GM23338 (cell line): Measurements from ENCODE around the gene BPTF. TPM values are rescaled to one million over a fixed set of nuclear protein-coding genes. Genes with fewer than 3 reads are reported as not detected.

Experiments
- ATAC-seq: fragments of 200-7000 bp; cut with Tn5 transposase; 3 replicates; pipeline ENCODE4 v1.9.1; 2020
- DNase-seq: peaks from one replicate; pipeline ENCODE4 v3.0.0-alpha.2; 2015; ENCODE audit warnings: low spot score
- H2AFZ ChIP-seq: fragments of 200-600 bp; sonication (generic); 2 replicates; pipeline ENCODE4 v1.8.0; 2016; ENCODE audit warnings: antibody characterized with exemption, mild to moderate bottlenecking, moderate library complexity
- H3F3A ChIP-seq: fragments of 200-600 bp; sonication (generic); replicated peaks from 2 replicates; pipeline ENCODE4 v1.8.0; 2017; ENCODE audit warnings: antibody characterized with exemption, mixed run types, low read depth
- H3K27ac ChIP-seq: fragments of 200-600 bp; sonication (generic); 2 replicates; pipeline ENCODE4 v1.6.1; 2016; ENCODE audit warnings: low read depth
- H3K27me3 ChIP-seq: fragments of 200-600 bp; sonication (generic); 2 replicates; pipeline ENCODE4 v1.8.0; 2016; ENCODE audit warnings: mild to moderate bottlenecking, mixed run types, moderate library complexity; ENCODE audit not compliant: insufficient read depth
- H3K36me3 ChIP-seq: fragments of 200-600 bp; sonication (generic); 2 replicates; pipeline ENCODE4 v1.8.0; 2016; ENCODE audit warnings: mild to moderate bottlenecking; ENCODE audit not compliant: insufficient read depth
- H3K4me1 ChIP-seq: fragments of 200-600 bp; sonication (generic); 2 replicates; pipeline ENCODE4 v1.8.0; 2016; ENCODE audit warnings: mild to moderate bottlenecking, moderate library complexity; ENCODE audit not compliant: insufficient read depth
- H3K4me2 ChIP-seq: fragments of 200-600 bp; sonication (generic); 2 replicates; pipeline ENCODE4 v1.7.1; 2017; ENCODE audit warnings: mixed run types
- H3K4me3 ChIP-seq: fragments of 200-600 bp; sonication (generic); 2 replicates; pipeline ENCODE4 v1.6.1; 2016; ENCODE audit warnings: mixed run types
- H3K79me2 ChIP-seq: fragments of 200-600 bp; sonication (generic); replicated peaks from 2 replicates; pipeline ENCODE4 v1.8.0; 2017; ENCODE audit warnings: mild to moderate bottlenecking; ENCODE audit not compliant: insufficient read depth
- H3K9me2 ChIP-seq: fragments of 200-600 bp; sonication (generic); 2 replicates; pipeline ENCODE4 v1.8.0; 2017; ENCODE audit not compliant: insufficient read depth
- H4K20me1 ChIP-seq: fragments of 200-600 bp; sonication (generic); replicated peaks from 2 replicates; pipeline ENCODE4 v1.8.0; 2017; ENCODE audit warnings: mild to moderate bottlenecking; ENCODE audit not compliant: insufficient read depth
- H3K27ac Mint-ChIP-seq: 2 replicates; pipeline ENCODE4 v1.8.0; 2020; ENCODE audit warnings: inconsistent platforms, mild to moderate bottlenecking, moderate library complexity, mixed read lengths
- H3K27me3 Mint-ChIP-seq: 3 replicates; pipeline ENCODE4 v1.8.0; 2022; ENCODE audit warnings: low read depth, mild to moderate bottlenecking, moderate library complexity, mixed read lengths, inconsistent platforms; ENCODE audit not compliant: insufficient read depth, poor library complexity
- H3K36me3 Mint-ChIP-seq: 3 replicates; pipeline ENCODE4 v1.8.0; 2021; ENCODE audit warnings: low read depth, mild to moderate bottlenecking, inconsistent platforms, moderate library complexity, mixed read lengths
- H3K4me1 Mint-ChIP-seq: 3 replicates; pipeline ENCODE4 v1.8.0; 2020; ENCODE audit warnings: mild to moderate bottlenecking, inconsistent platforms, mixed read lengths
- H3K4me3 Mint-ChIP-seq: 3 replicates; pipeline ENCODE4 v1.8.0; 2021; ENCODE audit warnings: moderate library complexity, mild to moderate bottlenecking, inconsistent platforms, mixed read lengths
- H3K9me3 Mint-ChIP-seq: 3 replicates; pipeline ENCODE4 v1.8.0; 2020; ENCODE audit warnings: moderate library complexity, mild to moderate bottlenecking, inconsistent platforms, mixed read lengths
- CREB1 ChIP-seq: fragments of 250-450 bp; sonication (Bioruptor Pico); IDR thresholded peaks from 2 replicates; pipeline ENCODE4 v1.5.0; 2020; ENCODE audit warnings: low read depth, mild to moderate bottlenecking, moderate library complexity
- ETS1 ChIP-seq: IDR thresholded peaks from 2 replicates; pipeline ENCODE4 v1.6.1; 2016; ENCODE audit warnings: antibody characterized with exemption
- EZH2 ChIP-seq: fragments of 200-600 bp; sonication (generic); IDR thresholded peaks from one replicate; pipeline ENCODE4 v1.8.0; 2017; ENCODE audit warnings: antibody characterized with exemption, mild to moderate bottlenecking, low read depth; ENCODE audit not compliant: unreplicated experiment
- EZH2phosphoT487 ChIP-seq: fragments of 200-600 bp; sonication (generic); IDR thresholded peaks from one replicate; pipeline ENCODE4 v1.8.1; 2018; ENCODE audit warnings: antibody characterized with exemption; ENCODE audit not compliant: unreplicated experiment
- JUNB ChIP-seq: IDR thresholded peaks from one replicate; pipeline ENCODE4 v1.6.1; 2016; ENCODE audit warnings: antibody characterized with exemption; ENCODE audit not compliant: unreplicated experiment
- NANOG ChIP-seq: IDR thresholded peaks from 2 replicates; pipeline ENCODE4 v1.6.1; 2016; ENCODE audit warnings: antibody characterized with exemption, borderline replicate concordance
- POLR2AphosphoS5 ChIP-seq: IDR thresholded peaks from 2 replicates; pipeline ENCODE4 v1.6.1; 2016; ENCODE audit warnings: antibody characterized with exemption, low read depth
- REST ChIP-seq: IDR thresholded peaks from one replicate; pipeline ENCODE4 v1.6.1; 2018; ENCODE audit warnings: antibody characterized with exemption; ENCODE audit not compliant: unreplicated experiment
- STAT1 ChIP-seq: IDR thresholded peaks from one replicate; pipeline ENCODE4 v1.6.1; 2016; ENCODE audit warnings: antibody characterized with exemption; ENCODE audit not compliant: unreplicated experiment
- ZNF114 ChIP-seq: fragments of 250-450 bp; sonication (Bioruptor Pico); IDR thresholded peaks from 2 replicates; pipeline ENCODE4 v1.5.0; 2020; ENCODE audit warnings: mild to moderate bottlenecking, moderate library complexity
- ZNF331 ChIP-seq: fragments of 250-450 bp; sonication (Bioruptor Pico); IDR thresholded peaks from 2 replicates; pipeline ENCODE4 v1.5.0; 2020; ENCODE audit warnings: low read depth, mild to moderate bottlenecking, moderate library complexity
- ZNF462 ChIP-seq: fragments of 250-450 bp; sonication (Bioruptor Pico); IDR thresholded peaks from 2 replicates; pipeline ENCODE4 v1.5.0; 2020; ENCODE audit warnings: mild to moderate bottlenecking, moderate library complexity
- polyA plus RNA-seq: library from polyadenylated mRNA; unstranded; fragments of >200 nt; fragmentation: Nextera tagmentation; extraction: Ambion mirVana; gene quantifications from 2 replicates; pipeline ENCODE4 v1.2.1, GENCODE V29; 2016
- total RNA-seq: library from RNA; depleted of rRNA; stranded (reverse); fragments of >200 nt; shearing (Covaris generic); gene quantifications from 2 replicates; pipeline ENCODE4 v1.2.3, GENCODE V29; 2014

BPTF gene
- total and polyA plus RNA-seq, 2 experiments from 2014 or later, result 161 to 179 TPM

GRCh38 chr17:67998466-67998865 lies 173.2 kb downstream of the BPTF start:
- H3K79me2 ChIP-seq, result no peaks in the 10 kb centered on the region
- Mint-ChIP-seq H3K27me3 (peaks cover 23% of the 10 kb centered on the region), H3K4me3 (no peak overlapping the region), H3K9me3 (no peaks in the 10 kb centered on the region), H3K4me1 (peaks cover 15% of the 10 kb centered on the region), H3K27ac (no peak overlapping the region), H3K36me3 (no peaks in the 10 kb centered on the region; the same call in 2 of the 3 replicates)
- ATAC-seq (no peak), DNase-seq (peak; percentile 43)
- H3K4me3 ChIP-seq, result no peak overlapping the region
- H3K27me3 ChIP-seq, result peaks cover 30% of the 10 kb centered on the region
- H3K36me3 ChIP-seq, result no peaks in the 10 kb centered on the region
- H4K20me1 ChIP-seq, result no peaks in the 10 kb centered on the region
- H3K4me1 ChIP-seq, result peaks cover 10% of the 10 kb centered on the region
- TF ChIP-seq ZNF114 (CRISPR knock-in tag) (no peak), EZH2 (no peak), ETS1 (no peak), REST (no peak), ZNF331 (CRISPR knock-in tag) (no peak), CREB1 (no peak), NANOG (no peak), JUNB (no peak), POLR2AphosphoS5 (no peak), EZH2phosphoT487 (no peak), STAT1 (no peak), ZNF462 (CRISPR knock-in tag) (no peak)
- H3K4me2 ChIP-seq, result no peak overlapping the region
- no peak overlapping the region for H3K27ac ChIP-seq
- peaks cover 3% of the 10 kb centered on the region; the same call in 1 of the 2 replicates for H3F3A ChIP-seq
- no peak overlapping the region for H2AFZ ChIP-seq
- no peaks in the 10 kb centered on the region for H3K9me2 ChIP-seq
